HEK293 (cell line): Measurements from ENCODE around the gene ANKRD33B.

Experiments used
- CTCF ChIA-PET: fragments of 350-600 bp; formaldehyde crosslinking; extraction: SDS; loops from one replicate; lab custom pipeline; 2021; ENCODE audit warnings: antibody characterized with exemption; lab: Yijun Ruan, JAX
- POLR2A ChIA-PET: fragments of 300-600 bp; formaldehyde crosslinking; extraction: SDS; loops from one replicate; lab custom pipeline; 2020; ENCODE audit warnings: antibody characterized with exemption, inconsistent platforms; lab: Yijun Ruan, JAX
- H3K27ac ChIP-seq: fragments of 200-500 bp; sonication (Bioruptor generic); 2 replicates; pipeline ENCODE4 v1.5.1; 2014; ENCODE audit warnings: low read depth, low read length, control low read depth, inconsistent platforms; ENCODE audit errors: extremely low read depth
- H3K36me3 ChIP-seq, 2 experiments: fragments of 200-500 bp in 1 of 2; sonication (Bioruptor generic) in 1 of 2; 1 replicate in 1 of 2; 2 replicates in 1 of 2; pipeline ENCODE4 v1.5.1; 2014 to 2017; ENCODE audit warnings: inconsistent platforms in 2 of 2, low read length in 2 of 2; ENCODE audit not compliant: control insufficient read depth in 2 of 2, insufficient read depth in 1 of 2
- H3K4me1 ChIP-seq: fragments of 200-500 bp; sonication (Bioruptor generic); 2 replicates; pipeline ENCODE4 v1.5.1; 2014; ENCODE audit warnings: mild to moderate bottlenecking, low read length, inconsistent platforms; ENCODE audit not compliant: control insufficient read depth, insufficient read depth
- H3K4me3 ChIP-seq: 2 replicates; pipeline ENCODE4 v1.5.1; 2011; ENCODE audit warnings: low read depth, mild to moderate bottlenecking, control low read depth, low read length, moderate library complexity
- H3K9me3 ChIP-seq: fragments of 200-500 bp; sonication (Bioruptor generic); 2 replicates; pipeline ENCODE4 v1.5.1; 2014; ENCODE audit warnings: low read depth, low read length, inconsistent platforms; ENCODE audit not compliant: control insufficient read depth, insufficient read depth
- CTCF ChIP-seq: fragments of 450-650 bp; formaldehyde crosslinking; IDR thresholded peaks from 2 replicates; pipeline ENCODE4 v1.5.1; 2016; ENCODE audit warnings: missing biosample characterization, missing genetic modification characterization
- PRDM2 ChIP-seq: fragments of 450-650 bp; formaldehyde crosslinking; IDR thresholded peaks from 2 replicates; pipeline ENCODE4 v1.5.1; 2016; ENCODE audit warnings: missing biosample characterization, missing genetic modification characterization, borderline replicate concordance
- PRDM4 ChIP-seq: fragments of 450-650 bp; formaldehyde crosslinking; IDR thresholded peaks from 2 replicates; pipeline ENCODE4 v1.5.1; 2017; ENCODE audit warnings: missing biosample characterization, missing genetic modification characterization
- REPIN1 ChIP-seq: fragments of 450-650 bp; formaldehyde crosslinking; IDR thresholded peaks from 2 replicates; pipeline ENCODE4 v1.5.1; 2017; ENCODE audit warnings: missing biosample characterization, missing genetic modification characterization, low read depth
- REST ChIP-seq: fragments of 450-650 bp; formaldehyde crosslinking; IDR thresholded peaks from 2 replicates; pipeline ENCODE4 v1.5.1; 2016; ENCODE audit warnings: missing biosample characterization, missing genetic modification characterization
- ZBTB21 ChIP-seq: fragments of 450-650 bp; formaldehyde crosslinking; IDR thresholded peaks from 2 replicates; pipeline ENCODE4 v1.5.1; 2017; ENCODE audit warnings: missing biosample characterization, missing genetic modification characterization
- ZFP69B ChIP-seq: fragments of 450-650 bp; formaldehyde crosslinking; IDR thresholded peaks from 2 replicates; pipeline ENCODE4 v1.5.1; 2016; ENCODE audit warnings: missing biosample characterization, missing genetic modification characterization
- ZNF146 ChIP-seq: fragments of 450-650 bp; formaldehyde crosslinking; IDR thresholded peaks from 2 replicates; pipeline ENCODE4 v1.5.1; 2016; ENCODE audit warnings: missing biosample characterization, missing genetic modification characterization
- ZNF16 ChIP-seq: fragments of 450-650 bp; formaldehyde crosslinking; IDR thresholded peaks from 2 replicates; pipeline ENCODE4 v1.5.1; 2016; ENCODE audit warnings: low read depth, missing biosample characterization, missing genetic modification characterization
- ZNF174 ChIP-seq: fragments of 450-650 bp; formaldehyde crosslinking; IDR thresholded peaks from 2 replicates; pipeline ENCODE4 v1.5.0; 2017; ENCODE audit warnings: missing biosample characterization, mild to moderate bottlenecking, missing genetic modification characterization
- ZNF175 ChIP-seq: fragments of 450-650 bp; formaldehyde crosslinking; IDR thresholded peaks from 2 replicates; pipeline ENCODE4 v1.5.1; 2016; ENCODE audit warnings: missing biosample characterization, missing genetic modification characterization
- ZNF2 ChIP-seq: fragments of 450-650 bp; formaldehyde crosslinking; IDR thresholded peaks from 2 replicates; pipeline ENCODE4 v1.5.1; 2016; ENCODE audit warnings: missing biosample characterization, missing genetic modification characterization
- ZNF433 ChIP-seq: fragments of 450-650 bp; formaldehyde crosslinking; IDR thresholded peaks from 2 replicates; pipeline ENCODE4 v1.5.1; 2016; ENCODE audit warnings: missing biosample characterization, missing genetic modification characterization, low read depth
- ZNF514 ChIP-seq: fragments of 450-650 bp; formaldehyde crosslinking; IDR thresholded peaks from 2 replicates; pipeline ENCODE4 v1.5.1; 2016; ENCODE audit warnings: missing biosample characterization, missing genetic modification characterization
- ZNF561 ChIP-seq: fragments of 450-650 bp; IDR thresholded peaks from 2 replicates; pipeline ENCODE4 v1.5.1; 2018; ENCODE audit warnings: missing biosample characterization, missing genetic modification characterization, borderline replicate concordance
- ZNF654 ChIP-seq: fragments of 450-650 bp; formaldehyde crosslinking; IDR thresholded peaks from 2 replicates; pipeline ENCODE4 v1.5.1; 2016; ENCODE audit warnings: low read depth, missing biosample characterization, missing genetic modification characterization
- ZNF658 ChIP-seq: fragments of 450-650 bp; formaldehyde crosslinking; IDR thresholded peaks from 2 replicates; pipeline ENCODE4; 2016; ENCODE audit warnings: missing biosample characterization, missing genetic modification characterization
- ZNF785 ChIP-seq: fragments of 450-650 bp; formaldehyde crosslinking; IDR thresholded peaks from 2 replicates; pipeline ENCODE4 v1.5.1; 2016; ENCODE audit warnings: missing biosample characterization, missing genetic modification characterization
- ZSCAN30 ChIP-seq: fragments of 450-650 bp; IDR thresholded peaks from 2 replicates; pipeline ENCODE4 v1.5.1; 2018; ENCODE audit warnings: missing biosample characterization, mild to moderate bottlenecking, missing genetic modification characterization, moderate library complexity

ANKRD33B gene

GRCh38 chr5:10635867-10636350, 72.0 kb downstream of the ANKRD33B start:
- TF ChIP-seq REPIN1 (tag by site-specific recombination) (no peak), ZFP69B (tag by site-specific recombination) (no peak), CTCF (no peak), ZNF433 (tag by site-specific recombination) (no peak), ZNF654 (no peak), ZNF514 (no peak), ZNF561 (no peak), ZNF146 (tag by site-specific recombination) (no peak), REST (tag by site-specific recombination) (no peak), PRDM2 (tag by site-specific recombination) (no peak), ZNF2 (no peak), ZSCAN30 (no peak), ZNF174 (tag by site-specific recombination) (no peak), PRDM4 (tag by site-specific recombination) (no peak), ZNF785 (no peak), ZNF175 (tag by site-specific recombination) (no peak), ZNF658 (no peak), ZNF16 (tag by site-specific recombination) (no peak), ZBTB21 (no peak)
- no peaks in the 10 kb centered on the region for H3K4me1 ChIP-seq
- ChIA-PET POLR2A (no interaction called here), CTCF (interaction anchor here (0.6 to 2.6 kb wide), 4 partner anchors 9 to 284 kb away, joined by 4 to 10 read pairs (median 5); no protein-coding TSS in a partner anchor)
- H3K36me3 ChIP-seq, result peaks cover 0 to 6% of the 10 kb centered on the region in 2 experiments; a peak in 1 of 3 replicates
- no peaks in the 10 kb centered on the region for H3K9me3 ChIP-seq
- H3K27ac ChIP-seq, result no peak overlapping the region
- H3K4me3 ChIP-seq, result no peak overlapping the region
